BE2C (cell line): Measurements from ENCODE around the gene POLR3A.
"Not testable (repeated sequence)": the region's sequence is repeated elsewhere in the genome, so short reads cannot be mapped to it uniquely, and the experiment has no call there.

ENCODE experiments used
- DNase-seq: peaks from one replicate; pipeline ENCODE4 v3.0.0-alpha.2; 2020
- H3K27me3 ChIP-seq: fragments of 250-450 bp; sonication (Bioruptor Pico); 2 replicates; pipeline ENCODE4 v1.5.1; 2020; ENCODE audit warnings: mild to moderate bottlenecking
- H3K36me3 ChIP-seq: fragments of 250-450 bp; sonication (Bioruptor Pico); 2 replicates; pipeline ENCODE4 v1.5.1; 2020; ENCODE audit warnings: mild to moderate bottlenecking
- H3K4me1 ChIP-seq: fragments of 250-450 bp; sonication (Bioruptor Pico); 2 replicates; pipeline ENCODE4 v1.5.1; 2020
- H3K4me3 ChIP-seq: 2 replicates; pipeline ENCODE4 v1.5.1; 2011; ENCODE audit warnings: low read depth, low read length
- H3K9me3 ChIP-seq: fragments of 250-450 bp; sonication (Bioruptor Pico); 2 replicates; pipeline ENCODE4 v1.5.1; 2020
- TF ChIP-seq, protein P1 (sequence below): IDR thresholded peaks from 2 replicates; pipeline ENCODE4 v1.5.1; 2012; ENCODE audit warnings: mild to moderate bottlenecking, low read depth, low read length

The POLR3A gene

DNA sequence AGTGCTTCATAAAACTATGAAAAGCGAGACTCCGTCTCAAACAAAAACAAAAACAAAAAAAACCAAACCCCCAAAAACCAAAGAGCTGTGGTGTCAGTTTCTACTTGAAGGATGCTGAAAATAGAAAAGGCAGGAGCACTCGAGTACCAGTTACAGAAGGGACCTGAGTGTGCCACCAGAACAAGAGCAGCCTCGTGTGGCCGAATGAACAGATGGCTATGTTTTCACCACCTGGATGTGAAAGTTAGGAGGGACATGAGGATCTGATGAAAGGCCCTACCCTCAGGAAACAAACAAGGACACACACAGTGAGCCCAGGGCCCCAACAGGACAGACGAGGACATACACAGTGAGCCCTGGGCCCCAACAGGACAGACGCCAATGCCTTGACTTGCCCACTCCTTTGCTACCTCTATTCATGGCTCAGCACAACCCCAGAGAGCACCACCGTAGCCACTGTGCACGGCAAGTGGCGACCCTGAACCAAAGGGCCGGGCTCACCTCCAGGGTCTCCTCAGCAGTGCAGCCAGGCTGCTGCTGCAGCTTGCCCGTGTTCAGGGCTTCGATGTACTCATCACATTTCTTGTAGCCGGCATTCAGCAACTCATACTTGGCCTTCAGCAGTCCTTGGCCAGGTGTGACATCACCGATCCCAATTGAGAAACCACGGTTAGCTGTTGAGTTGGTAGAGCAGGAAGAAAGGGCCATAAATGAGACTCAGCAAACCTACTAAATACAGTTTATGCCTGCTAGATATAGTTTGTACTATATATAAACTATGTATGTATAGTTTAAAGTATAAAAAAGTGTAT lies 24.9 kb downstream of the POLR3A start:
- H3K4me3 ChIP-seq = no peak overlapping the region
- H3K27me3 ChIP-seq = no peaks in the 10 kb centered on the region
- no peaks in the 10 kb centered on the region for H3K9me3 ChIP-seq
- DNase-seq = no peak
- peaks cover 87% of the 10 kb centered on the region for H3K36me3 ChIP-seq
- TF ChIP-seq, protein P1, sequence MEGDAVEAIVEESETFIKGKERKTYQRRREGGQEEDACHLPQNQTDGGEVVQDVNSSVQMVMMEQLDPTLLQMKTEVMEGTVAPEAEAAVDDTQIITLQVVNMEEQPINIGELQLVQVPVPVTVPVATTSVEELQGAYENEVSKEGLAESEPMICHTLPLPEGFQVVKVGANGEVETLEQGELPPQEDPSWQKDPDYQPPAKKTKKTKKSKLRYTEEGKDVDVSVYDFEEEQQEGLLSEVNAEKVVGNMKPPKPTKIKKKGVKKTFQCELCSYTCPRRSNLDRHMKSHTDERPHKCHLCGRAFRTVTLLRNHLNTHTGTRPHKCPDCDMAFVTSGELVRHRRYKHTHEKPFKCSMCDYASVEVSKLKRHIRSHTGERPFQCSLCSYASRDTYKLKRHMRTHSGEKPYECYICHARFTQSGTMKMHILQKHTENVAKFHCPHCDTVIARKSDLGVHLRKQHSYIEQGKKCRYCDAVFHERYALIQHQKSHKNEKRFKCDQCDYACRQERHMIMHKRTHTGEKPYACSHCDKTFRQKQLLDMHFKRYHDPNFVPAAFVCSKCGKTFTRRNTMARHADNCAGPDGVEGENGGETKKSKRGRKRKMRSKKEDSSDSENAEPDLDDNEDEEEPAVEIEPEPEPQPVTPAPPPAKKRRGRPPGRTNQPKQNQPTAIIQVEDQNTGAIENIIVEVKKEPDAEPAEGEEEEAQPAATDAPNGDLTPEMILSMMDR = no peak; the same call in 1 of the 2 replicates
- no peaks in the 10 kb centered on the region for H3K4me1 ChIP-seq

DNA sequence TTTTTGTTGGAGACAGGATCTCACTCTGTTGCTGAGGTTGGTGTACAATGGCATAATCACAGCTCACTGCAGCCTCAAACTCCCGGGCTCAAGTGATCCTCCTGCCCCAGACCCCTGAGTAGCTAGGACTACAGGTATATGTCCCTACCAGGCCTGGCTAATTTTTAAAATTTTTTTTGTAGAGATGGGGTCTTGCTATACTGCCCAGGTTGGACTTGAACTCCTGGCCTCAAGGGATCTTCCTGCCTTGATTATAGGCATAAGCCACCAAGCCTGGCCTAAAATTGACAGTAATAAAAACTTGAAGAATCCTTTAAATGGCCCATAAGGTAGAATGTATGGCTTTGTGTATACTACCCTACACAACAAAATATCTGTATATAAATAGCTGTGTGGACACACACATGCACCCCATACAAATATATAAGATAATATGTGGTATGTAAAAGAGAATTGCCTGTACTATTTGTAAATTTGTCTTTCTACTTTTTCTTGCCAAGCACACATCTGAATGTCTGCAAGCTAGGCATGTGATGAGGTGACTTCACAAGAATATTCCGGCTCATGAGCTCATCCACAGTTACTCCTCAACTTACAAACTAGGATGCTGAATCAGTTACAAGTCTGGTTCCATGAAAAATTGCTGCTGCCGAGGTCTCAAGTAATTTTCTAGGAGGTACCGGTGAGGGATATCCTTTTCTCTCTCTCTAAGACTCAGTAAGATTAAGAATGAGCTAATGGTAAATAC lies 26.6 kb downstream of the POLR3A start:
- no peaks in the 10 kb centered on the region for H3K27me3 ChIP-seq
- DNase-seq = no peak
- no peak overlapping the region for H3K4me3 ChIP-seq
- H3K4me1 ChIP-seq = no peaks in the 10 kb centered on the region
- TF ChIP-seq, protein P1 = no peak
- no peaks in the 10 kb centered on the region for H3K9me3 ChIP-seq
- H3K36me3 ChIP-seq = peaks cover 88% of the 10 kb centered on the region

DNA sequence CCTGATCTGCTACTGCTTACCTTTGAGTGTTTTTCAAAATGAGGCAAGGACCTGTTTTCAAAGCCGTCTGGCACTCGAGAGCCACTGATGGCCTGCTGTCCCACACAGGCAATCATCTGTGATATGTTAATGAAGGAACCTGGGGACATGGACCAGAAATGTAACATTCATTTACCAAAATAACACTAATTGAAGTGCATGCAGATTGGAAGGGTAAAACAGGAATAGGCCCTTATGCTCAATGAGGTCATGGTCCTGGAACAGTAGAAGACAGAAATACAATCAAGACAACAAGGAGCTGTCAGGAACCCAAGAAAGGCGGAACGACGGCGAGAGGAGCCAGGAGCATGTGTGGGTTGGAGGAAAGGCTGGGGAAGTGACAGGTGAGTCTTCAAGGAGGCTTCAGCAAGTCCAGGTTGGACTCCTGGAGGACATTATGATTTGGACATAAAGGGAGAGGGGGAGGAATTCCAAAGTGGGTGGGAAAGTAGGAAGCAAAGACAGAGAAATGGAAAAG lies 28.3 kb downstream of the POLR3A start:
- Histone ChIP-seq H3K36me3 (peaks cover 84% of the 10 kb centered on the region), H3K27me3 (no peaks in the 10 kb centered on the region)

DNA sequence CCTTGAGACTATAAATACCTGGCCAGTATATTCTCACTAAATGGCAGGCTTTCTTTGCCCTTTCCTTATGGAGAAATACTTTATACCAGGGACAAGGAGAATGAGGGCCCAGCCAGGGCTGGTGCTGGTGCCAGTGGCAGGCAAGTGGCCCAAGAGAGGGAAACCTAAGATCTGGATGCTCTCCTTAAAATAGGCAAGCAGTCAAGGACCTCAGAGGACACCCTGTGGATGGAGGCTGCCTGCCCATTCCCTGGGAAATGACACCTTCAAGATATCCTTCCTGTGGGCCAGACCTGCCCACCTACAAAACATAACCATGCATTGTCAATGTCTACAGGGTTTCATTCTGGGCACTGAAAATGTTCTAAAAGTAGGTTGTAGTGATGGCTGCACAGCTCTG lies 29.1 kb downstream of the POLR3A start:
- DNase-seq = no peak
- no peak overlapping the region for H3K4me3 ChIP-seq
- no peaks in the 10 kb centered on the region for H3K4me1 ChIP-seq
- no peaks in the 10 kb centered on the region for H3K27me3 ChIP-seq
- TF ChIP-seq, protein P1 = no peak
- H3K9me3 ChIP-seq = no peaks in the 10 kb centered on the region
- peaks cover 76% of the 10 kb centered on the region for H3K36me3 ChIP-seq

More for the DNA sequence above, 28.3 kb downstream of the POLR3A start:
- DNase-seq = no peak
- Histone ChIP-seq H3K4me1 (no peaks in the 10 kb centered on the region), H3K9me3 (no peaks in the 10 kb centered on the region), H3K4me3 (no peak overlapping the region)
- TF ChIP-seq, protein P1 = no peak

DNA sequence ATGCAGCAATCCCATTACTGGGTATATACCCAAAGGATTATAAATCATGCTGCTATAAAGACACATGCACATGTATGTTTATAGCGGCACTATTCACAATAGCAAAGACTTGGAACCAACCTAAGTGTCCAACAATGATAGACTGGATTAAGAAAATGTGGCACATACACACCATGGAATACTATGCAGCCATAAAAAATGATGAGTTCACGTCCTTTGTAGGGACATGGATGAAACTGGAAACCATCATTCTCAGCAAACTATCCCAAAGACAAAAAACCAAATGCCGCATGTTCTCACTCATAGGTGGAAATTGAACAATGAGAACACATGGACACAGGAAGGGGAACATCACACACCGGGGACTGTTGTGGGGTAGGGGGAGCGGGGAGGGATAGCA lies 30.5 kb downstream of the POLR3A start:
- not testable (repeated sequence) for H3K27me3 ChIP-seq, H3K4me3 ChIP-seq, H3K9me3 ChIP-seq, H3K4me1 ChIP-seq, DNase-seq
- peaks cover 71% of the 10 kb centered on the region for H3K36me3 ChIP-seq

DNA sequence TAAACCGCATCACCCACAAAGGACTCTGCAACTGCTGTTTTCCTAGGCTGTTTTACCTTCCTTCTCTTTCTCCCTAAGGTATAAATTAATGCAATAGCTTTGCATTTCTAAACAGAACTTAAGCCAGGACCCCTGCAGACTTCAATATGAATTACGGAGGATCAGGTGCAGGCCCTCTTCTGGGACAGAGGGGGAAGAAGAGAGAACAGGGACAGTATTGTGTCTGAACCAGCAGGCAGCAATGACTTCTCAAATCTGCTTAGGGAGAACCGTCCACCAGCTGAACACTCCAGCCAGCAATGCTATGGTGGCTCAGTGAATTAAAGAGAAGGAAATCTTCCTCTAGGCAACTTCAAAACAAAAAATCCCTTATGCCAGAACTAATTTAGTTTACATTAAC lies 35.7 kb downstream of the POLR3A start:
- Histone ChIP-seq H3K4me1 (no peaks in the 10 kb centered on the region), H3K36me3 (peaks cover 63% of the 10 kb centered on the region), H3K4me3 (no peak overlapping the region), H3K27me3 (no peaks in the 10 kb centered on the region), H3K9me3 (no peaks in the 10 kb centered on the region)
- TF ChIP-seq, protein P1 = no peak
- no peak for DNase-seq
